Ovary (tissue), 9 donors: ENCODE data around the gene AMIGO1. TPM values are rescaled to one million over a fixed set of nuclear protein-coding genes. Genes with fewer than 3 reads are reported as not detected.

Experiments used
- DNase-seq, 5 donors: peaks; one replicate each; pipeline ENCODE4 v3.0.0-alpha.2; 2019 to 2020
- H3K27ac ChIP-seq, 2 donors: fragments of 200-600 bp; one replicate each; pipeline versions ENCODE4 v1.5.1 to v1.8.0; 2019 to 2022
- H3K27me3 ChIP-seq: fragments of 200-600 bp; one replicate; pipeline ENCODE4 v1.8.0; 2022
- H3K36me3 ChIP-seq: fragments of 200-600 bp; sonication (generic); one replicate; pipeline ENCODE4 v1.5.1; 2019
- H3K4me1 ChIP-seq: one replicate; pipeline ENCODE4 v1.8.1; 2013; ENCODE audit warnings: mild to moderate bottlenecking, moderate library complexity; ENCODE audit not compliant: insufficient read depth
- H3K4me3 ChIP-seq: fragments of 200-600 bp; sonication (generic); one replicate; pipeline ENCODE4 v1.5.1; 2017
- H3K9me3 ChIP-seq, 2 donors: fragments of 200-600 bp in 1 of 2; sonication (generic) in 1 of 2; one replicate each; pipeline versions ENCODE4 v1.5.1 to v1.8.1; 2013 to 2019; ENCODE audit warnings: mild to moderate bottlenecking in 1 of 2, moderate library complexity in 1 of 2
- EP300 ChIP-seq: sonication (generic); formaldehyde crosslinking; IDR thresholded peaks from one replicate; pipeline ENCODE4 v1.6.1; 2017; ENCODE audit warnings: antibody characterized with exemption
- POLR2A ChIP-seq: fragments of 450-650 bp; IDR thresholded peaks from one replicate; pipeline ENCODE4 v1.6.1; 2017; ENCODE audit warnings: antibody characterized with exemption, mild to moderate bottlenecking, moderate library complexity
- WGBS, 3 donors: extraction: QIAGEN DNeasy Blood & Tissue Kit in 1 of 3; methylation state at CpG; one replicate each; pipeline versions ENCODE4 v1.1.5 to v1.1.7; 2013 to 2017; 5-methylcytosine and 5-hydroxymethylcytosine counted together
- intact Hi-C, 4 donors: fragments of 100-400 bp; cut with DNase I; formaldehyde crosslinking; loops; one replicate each; pipeline versions ENCODE4 v1.11.0 to v1.15.1; 2022 to 2023
- polyA plus RNA-seq, 2 donors: library from polyadenylated mRNA; stranded (reverse); fragments of 200-250 nt in 1 of 2; fragments of 350-450 nt in 1 of 2; fragmentation: Illumina TruSeq in 1 of 2; extraction: RNeasy Lipid Tissue Mini Kit (QIAGEN cat#74804) in 1 of 2; gene quantifications; one replicate each; pipeline ENCODE4 v1.2.3, GENCODE V29; 2013 to 2014
- total RNA-seq, 7 donors: library from RNA; depleted of rRNA in 2 of 7; stranded (reverse); fragments of >200 nt in 2 of 7; fragmentation: NEBNext Ultra II Directional in 3 of 7; extraction: Animal tissue kit (Norgen Biotek cat#: 25700) in 3 of 7; gene quantifications; one replicate each; pipeline versions ENCODE4 v1.1.0 to v1.2.4, GENCODE V29; 2016 to 2023
- TF ChIP-seq, protein P1 (sequence below), 3 donors: fragments of 450-650 bp in 2 of 3; fragments of 200-600 bp in 1 of 3; IDR thresholded peaks; one replicate each; pipeline versions ENCODE4 v1.5.1 to v1.8.0; 2016 to 2022; ENCODE audit warnings: antibody characterized with exemption in 3 of 3, mild to moderate bottlenecking in 1 of 3
- donor health status: DM: no; HTN: no; CAD: no; lungs with moderate emphysema.
- donor health status: DM: no; HTN: no; CAD: no.
- donor health status: Bipolar disorder and iron deficiency.
- donor health status: DM: yes; HTN: yes; CAD: no.
- donor health status: DM: no; HTN: no; CAD: no.
- donor health status: DM: yes; HTN: yes; CAD: no.

AMIGO1 gene
- total and polyA plus RNA-seq, 9 donors = 6.3 to 18.0 (median 10.8) TPM

DNA sequence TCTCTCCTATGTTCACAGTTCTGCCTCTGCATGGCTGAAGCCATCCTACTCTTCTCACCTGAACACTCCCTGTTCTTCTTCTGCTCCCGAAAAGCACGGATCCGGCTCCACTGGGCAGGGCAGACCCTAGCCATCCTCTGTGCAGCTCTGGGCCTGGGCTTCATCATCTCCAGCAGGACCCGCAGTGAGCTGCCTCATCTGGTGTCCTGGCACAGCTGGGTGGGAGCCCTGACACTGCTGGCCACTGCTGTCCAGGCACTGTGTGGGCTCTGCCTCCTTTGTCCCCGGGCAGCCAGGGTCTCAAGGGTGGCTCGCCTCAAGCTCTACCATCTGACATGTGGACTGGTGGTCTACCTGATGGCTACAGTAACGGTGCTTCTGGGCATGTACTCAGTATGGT, 13.8 kb downstream of the AMIGO1 start:
- no peak for DNase-seq
- Histone ChIP-seq H3K36me3 (no peaks in the 10 kb centered on the region), H3K4me3 (no peak overlapping the region), H3K4me1 (peaks cover 19% of the 10 kb centered on the region), H3K27ac (no peak overlapping the region), H3K9me3 (no peaks in the 10 kb centered on the region), H3K27me3 (no peaks in the 10 kb centered on the region)
- TF ChIP-seq, protein P1, sequence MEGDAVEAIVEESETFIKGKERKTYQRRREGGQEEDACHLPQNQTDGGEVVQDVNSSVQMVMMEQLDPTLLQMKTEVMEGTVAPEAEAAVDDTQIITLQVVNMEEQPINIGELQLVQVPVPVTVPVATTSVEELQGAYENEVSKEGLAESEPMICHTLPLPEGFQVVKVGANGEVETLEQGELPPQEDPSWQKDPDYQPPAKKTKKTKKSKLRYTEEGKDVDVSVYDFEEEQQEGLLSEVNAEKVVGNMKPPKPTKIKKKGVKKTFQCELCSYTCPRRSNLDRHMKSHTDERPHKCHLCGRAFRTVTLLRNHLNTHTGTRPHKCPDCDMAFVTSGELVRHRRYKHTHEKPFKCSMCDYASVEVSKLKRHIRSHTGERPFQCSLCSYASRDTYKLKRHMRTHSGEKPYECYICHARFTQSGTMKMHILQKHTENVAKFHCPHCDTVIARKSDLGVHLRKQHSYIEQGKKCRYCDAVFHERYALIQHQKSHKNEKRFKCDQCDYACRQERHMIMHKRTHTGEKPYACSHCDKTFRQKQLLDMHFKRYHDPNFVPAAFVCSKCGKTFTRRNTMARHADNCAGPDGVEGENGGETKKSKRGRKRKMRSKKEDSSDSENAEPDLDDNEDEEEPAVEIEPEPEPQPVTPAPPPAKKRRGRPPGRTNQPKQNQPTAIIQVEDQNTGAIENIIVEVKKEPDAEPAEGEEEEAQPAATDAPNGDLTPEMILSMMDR (IDR thresholded peaks at IDR 0.05) = no peak
- TF ChIP-seq EP300 = no peak
- TF ChIP-seq POLR2A = no peak
- intact Hi-C loops = no loop called here
- WGBS, 3 donors = 90 to 93% (median 92%) methylated on average over 7 of the region's 7 CpGs

DNA sequence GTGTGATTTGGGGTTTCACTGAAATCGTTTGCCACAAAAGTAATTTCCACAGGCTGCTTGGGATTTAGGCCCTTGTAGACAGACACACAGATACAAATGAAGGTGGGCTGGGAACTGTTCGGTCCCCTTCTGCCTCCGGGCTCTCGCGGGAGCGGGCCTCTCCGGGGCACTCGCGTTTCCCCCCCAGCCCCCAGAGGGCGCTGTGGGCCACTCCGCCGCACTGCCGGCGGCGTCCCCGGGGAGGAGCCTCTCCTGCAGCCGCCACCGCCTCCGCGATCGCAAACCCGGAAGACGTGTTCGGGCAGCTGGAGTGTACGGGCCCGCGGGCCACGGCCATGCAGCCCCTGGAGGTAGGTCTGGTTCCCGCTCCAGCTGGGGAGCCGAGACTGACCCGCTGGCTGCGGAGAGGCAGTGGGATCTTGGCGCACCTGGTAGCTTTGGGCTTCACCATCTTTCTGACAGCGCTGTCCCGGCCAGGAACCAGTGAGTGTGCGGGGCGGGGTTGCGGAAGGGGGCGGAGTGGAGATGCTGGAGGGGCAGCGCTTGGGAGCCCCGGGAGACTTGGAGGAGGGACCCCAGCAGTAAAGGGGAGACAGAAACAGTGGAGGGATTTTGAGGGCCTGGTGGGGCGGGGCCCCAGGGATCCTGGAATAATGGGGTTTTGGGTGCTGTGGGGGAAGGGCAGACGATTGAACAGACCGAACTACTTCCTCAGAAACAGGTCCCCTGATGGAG, 15.6 kb downstream of the AMIGO1 start, which contains the start of gene CYB561D1:
CYB561D1 (plus strand) TSS at position 290 of the 735 bp plus-strand sequence; CDS start at position 336, 46 bp downstream.
- intact Hi-C loops = loop anchor here in 3 of 4 donors (5.0 kb wide), 1 partner anchor 38 kb away; no protein-coding TSS in a partner anchor
- Histone ChIP-seq H3K27me3 (no peaks in the 10 kb centered on the region), H3K36me3 (no peaks in the 10 kb centered on the region), H3K9me3 (no peaks in the 10 kb centered on the region), H3K27ac (peak within 1 kb of the TSS in 1 of 2 donors; percentile 49), H3K4me1 (peaks cover 10% of the 10 kb centered on the region), H3K4me3 (peak within 1 kb of the TSS; percentile 90)
- peak; percentile 84 to 91 (median 87) for DNase-seq
- TF ChIP-seq EP300 (no peak), POLR2A (peak; percentile 46)
- TF ChIP-seq, protein P1 (IDR thresholded peaks at IDR 0.05) = peak; percentile 92 to 95 (median 92)
- 0 to 3% (median 0%) methylated on average over 23 to 44 of the region's 44 CpGs for WGBS, 3 donors

DNA sequence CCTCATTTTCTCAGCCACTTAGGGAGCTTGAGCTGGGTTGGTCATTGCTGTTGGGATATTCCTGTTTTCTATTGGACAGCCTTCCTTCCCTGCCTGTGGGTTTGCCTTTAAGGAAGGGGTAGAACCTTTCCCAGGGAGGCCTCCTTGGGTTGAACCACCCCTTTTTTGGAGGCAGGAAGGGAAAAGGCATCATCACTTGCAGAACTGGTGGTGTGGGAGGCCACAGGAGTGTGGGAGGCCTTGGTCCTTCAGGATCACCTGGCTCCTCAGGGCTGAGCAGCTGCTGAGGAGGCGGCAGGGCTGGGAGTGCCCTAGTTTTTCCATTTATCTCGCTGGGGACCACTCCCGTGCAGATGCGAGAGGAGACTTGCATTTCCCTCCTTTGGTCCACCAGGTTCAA, 16.3 kb downstream of the AMIGO1 start:
- DNase-seq = no peak
- TF ChIP-seq EP300 (no peak), POLR2A (no peak)
- TF ChIP-seq, protein P1 (IDR thresholded peaks at IDR 0.05) = no peak
- intact Hi-C loops = loop anchor here in 3 of 4 donors (5.0 kb wide), 1 partner anchor 39 kb away; no protein-coding TSS in a partner anchor
- Histone ChIP-seq H3K4me3 (no peak overlapping the region), H3K36me3 (no peaks in the 10 kb centered on the region), H3K27ac (peak overlapping the region in 1 of 2 donors; percentile 13), H3K4me1 (peaks cover 7% of the 10 kb centered on the region), H3K27me3 (no peaks in the 10 kb centered on the region), H3K9me3 (no peaks in the 10 kb centered on the region)
- WGBS, 3 donors = 44 to 52% (median 48%) methylated on average over 4 of the region's 4 CpGs

DNA sequence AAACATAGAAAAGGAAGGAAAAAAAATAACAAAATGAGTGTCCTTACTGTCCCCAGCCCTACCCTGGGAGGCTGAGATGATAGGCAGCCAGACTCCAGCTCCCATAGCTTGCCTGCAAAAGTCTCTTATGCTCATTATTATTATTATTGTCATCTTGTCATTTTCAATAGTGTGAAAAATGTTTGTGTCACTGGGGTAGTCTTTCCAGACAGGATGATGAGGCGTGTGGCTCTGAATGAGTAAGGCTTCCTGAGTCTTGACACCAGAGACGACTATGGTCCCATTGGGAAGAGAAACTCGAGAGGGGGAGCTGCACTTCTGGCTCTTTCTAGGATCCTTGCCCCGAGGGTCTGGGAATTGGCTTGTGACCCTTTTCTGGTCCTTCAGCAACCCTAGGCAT, 16.7 kb downstream of the AMIGO1 start:
- no peak for DNase-seq
- no peaks in the 10 kb centered on the region for H3K9me3 ChIP-seq
- no peak overlapping the region for H3K4me3 ChIP-seq
- TF ChIP-seq, protein P1 (IDR thresholded peaks at IDR 0.05) = no peak
- TF ChIP-seq EP300 (no peak), POLR2A (no peak)
- intact Hi-C loops = loop anchor here in 3 of 4 donors (5.0 kb wide), 1 partner anchor 40 kb away; no protein-coding TSS in a partner anchor
- H3K36me3 ChIP-seq = no peaks in the 10 kb centered on the region
- no peak overlapping the region for H3K27ac ChIP-seq
- WGBS, 3 donors = 73 to 85% (median 78%) methylated on average over 4 of the region's 4 CpGs
- H3K4me1 ChIP-seq = peaks cover 3% of the 10 kb centered on the region
- H3K27me3 ChIP-seq = no peaks in the 10 kb centered on the region
